GM19467 (cell line): Measurements from ENCODE around the gene VOPP1.

ENCODE experiments used
- ATAC-seq: cut with Tn5 transposase; IDR thresholded peaks from one replicate; pipeline ENCODE4 v1.9.1; 2021; ENCODE audit warnings: mild to moderate bottlenecking, moderate library complexity; ENCODE audit not compliant: unreplicated experiment

The VOPP1 gene

GRCh38 chr7:55534262-55534915 lies 37.9 kb downstream of the VOPP1 start:
- ATAC-seq, result peak; percentile 64

GRCh38 chr7:55533729-55534080 lies 38.6 kb downstream of the VOPP1 start:
- ATAC-seq, result no peak

- ATAC-seq, result peak; percentile 53
Measured at GRCh38 chr7:55533050-55533728, 39.1 kb downstream of the VOPP1 start.

- ATAC-seq, result no peak
Measured at GRCh38 chr7:55532150-55532917, 40.0 kb downstream of the VOPP1 start.

- no peak for ATAC-seq
Measured at GRCh38 chr7:55531536-55531935, 40.8 kb downstream of the VOPP1 start.

GRCh38 chr7:55527307-55527706 lies 45.0 kb downstream of the VOPP1 start:
- ATAC-seq, result no peak

GRCh38 chr7:55526770-55527169 lies 45.5 kb downstream of the VOPP1 start:
- ATAC-seq, result no peak

GRCh38 chr7:55526329-55526728 lies 46.0 kb downstream of the VOPP1 start:
- no peak for ATAC-seq

- no peak for ATAC-seq
Measured at GRCh38 chr7:55524558-55525310, 47.6 kb downstream of the VOPP1 start.

GRCh38 chr7:55523366-55523765 lies 48.9 kb downstream of the VOPP1 start:
- no peak for ATAC-seq

GRCh38 chr7:55521917-55522902 lies 50.1 kb downstream of the VOPP1 start:
- no peak for ATAC-seq

- no peak for ATAC-seq
Measured at GRCh38 chr7:55521512-55521911, 50.8 kb downstream of the VOPP1 start.

- ATAC-seq, result no peak
Measured at GRCh38 chr7:55520426-55521140, 51.7 kb downstream of the VOPP1 start.

- no peak for ATAC-seq
Measured at GRCh38 chr7:55518836-55519235, 53.5 kb downstream of the VOPP1 start.

GRCh38 chr7:55517936-55518689 lies 54.2 kb downstream of the VOPP1 start:
- ATAC-seq, result no peak

- ATAC-seq, result peak; percentile 52
Measured at GRCh38 chr7:55517191-55517633, 55.1 kb downstream of the VOPP1 start.

GRCh38 chr7:55516409-55516808 lies 55.9 kb downstream of the VOPP1 start:
- ATAC-seq, result no peak

- peak; percentile 38 for ATAC-seq
Measured at GRCh38 chr7:55515569-55516279, 56.6 kb downstream of the VOPP1 start.
